Measurements from ENCODE around the gene TIGD3. TPM values are rescaled to one million over a fixed set of nuclear protein-coding genes. Genes with fewer than 3 reads are reported as not detected.

The TIGD3 gene
- total and polyA plus RNA-seq, 4 donors = 0.08 to 0.33 (median 0.17) TPM; not detected in 1

GRCh38 chr11:65388731-65389130, 34.2 kb downstream of the TIGD3 start:
- TF ChIP-seq SP1 (IDR thresholded peaks at IDR 0.05) = no peak
- TF ChIP-seq ZBTB33 (IDR thresholded peaks at IDR 0.05) = no peak
- no peak for TF ChIP-seq HNF4G (IDR thresholded peaks at IDR 0.05)
- Histone ChIP-seq H3K4me1 (ENCODE audit: control insufficient read depth in 4 of 4, insufficient read depth in 4 of 4, low read length in 3 of 4) (peaks cover 0 to 12% (median 5%) of the 10 kb centered on the region in 4 donors), H3K4me3 (ENCODE audit: low read depth in 1 of 3, low read length in 3 of 3) (no peak overlapping the region), H3K27ac (ENCODE audit: low read depth in 1 of 2, low read length in 2 of 2) (no peak overlapping the region), H3K36me3 (ENCODE audit: control insufficient read depth in 4 of 4, insufficient read depth in 3 of 4, low read depth in 1 of 4, low read length in 3 of 4) (peaks cover 0 to 1% (median 0%) of the 10 kb centered on the region in 4 donors), H3K27me3 (ENCODE audit: control insufficient read depth in 4 of 4, insufficient read depth in 4 of 4, low read length in 3 of 4) (no peaks in the 10 kb centered on the region), H3K9me3 (ENCODE audit: control insufficient read depth in 4 of 4, low read length in 3 of 4) (no peaks in the 10 kb centered on the region), H3K9ac (ENCODE audit: low read depth in 1 of 2, low read length in 2 of 2) (no peak overlapping the region)
- WGBS = 95% methylated on average over 4 of the region's 4 CpGs
- DNase-seq (ENCODE audit: low spot score) = no peak

GRCh38 chr11:65389294-65389980, 34.9 kb downstream of the TIGD3 start:
- no peak for TF ChIP-seq RXRA (IDR thresholded peaks at IDR 0.05)
- no peak for TF ChIP-seq CTCF (IDR thresholded peaks at IDR 0.05; ENCODE audit: low read depth, low read length, missing input control)
- 93% methylated on average over 20 of the region's 20 CpGs for WGBS
- peaks cover 0 to 12% (median 5%) of the 10 kb centered on the region in 4 donors for H3K4me1 ChIP-seq (ENCODE audit: control insufficient read depth in 4 of 4, insufficient read depth in 4 of 4, low read length in 3 of 4)
- H3K4me3 ChIP-seq (ENCODE audit: low read depth in 1 of 3, low read length in 3 of 3) = no peak overlapping the region
- H3K27ac ChIP-seq (ENCODE audit: low read depth in 1 of 2, low read length in 2 of 2) = peak overlapping the region in 1 of 2 donors; percentile 60
- no peaks in the 10 kb centered on the region for H3K9me3 ChIP-seq (ENCODE audit: control insufficient read depth in 4 of 4, low read length in 3 of 4)
- no peaks in the 10 kb centered on the region for H3K27me3 ChIP-seq (ENCODE audit: control insufficient read depth in 4 of 4, insufficient read depth in 4 of 4, low read length in 3 of 4)
- no peak for DNase-seq (ENCODE audit: low spot score)
- no peak overlapping the region for H3K9ac ChIP-seq (ENCODE audit: low read depth in 1 of 2, low read length in 2 of 2)
- H3K36me3 ChIP-seq (ENCODE audit: control insufficient read depth in 4 of 4, insufficient read depth in 3 of 4, low read depth in 1 of 4, low read length in 3 of 4) = peaks cover 0 to 3% (median 0%) of the 10 kb centered on the region in 4 donors

GRCh38 chr11:65390099-65390941, 35.8 kb downstream of the TIGD3 start:
- DNase-seq (ENCODE audit: low spot score) = no peak
- H3K27me3 ChIP-seq (ENCODE audit: control insufficient read depth in 4 of 4, insufficient read depth in 4 of 4, low read length in 3 of 4) = no peaks in the 10 kb centered on the region
- H3K27ac ChIP-seq (ENCODE audit: low read depth in 1 of 2, low read length in 2 of 2) = peak overlapping the region; percentile 59 to 60
- H3K9me3 ChIP-seq (ENCODE audit: control insufficient read depth in 4 of 4, low read length in 3 of 4) = no peaks in the 10 kb centered on the region
- no peak overlapping the region for H3K9ac ChIP-seq (ENCODE audit: low read depth in 1 of 2, low read length in 2 of 2)
- H3K4me3 ChIP-seq (ENCODE audit: low read depth in 1 of 3, low read length in 3 of 3) = no peak overlapping the region
- 74% methylated on average over 21 of the region's 21 CpGs for WGBS
- TF ChIP-seq ZBTB33 (IDR thresholded peaks at IDR 0.05) = no peak
- TF ChIP-seq EGR1 (IDR thresholded peaks at IDR 0.05; ENCODE audit: low read depth in 2 of 2) = no peak
- no peak for TF ChIP-seq RAD21 (IDR thresholded peaks at IDR 0.05)
- TF ChIP-seq FOXA1 (IDR thresholded peaks at IDR 0.05) = no peak
- no peak for TF ChIP-seq GABPA (IDR thresholded peaks at IDR 0.05 in 1 of 2, conservative IDR thresholded peaks at IDR 0.05 in 1 of 2)
- TF ChIP-seq SP1 (IDR thresholded peaks at IDR 0.05) = no peak
- TF ChIP-seq CTCF (IDR thresholded peaks at IDR 0.05; ENCODE audit: low read depth, low read length, missing input control) = no peak
- no peak for TF ChIP-seq ATF3 (IDR thresholded peaks at IDR 0.05)
- no peak for TF ChIP-seq HNF4G (IDR thresholded peaks at IDR 0.05)
- TF ChIP-seq RXRA (IDR thresholded peaks at IDR 0.05) = no peak
- peaks cover 0 to 6% (median 0%) of the 10 kb centered on the region in 4 donors for H3K36me3 ChIP-seq (ENCODE audit: control insufficient read depth in 4 of 4, insufficient read depth in 3 of 4, low read depth in 1 of 4, low read length in 3 of 4)
- H3K4me1 ChIP-seq (ENCODE audit: control insufficient read depth in 4 of 4, insufficient read depth in 4 of 4, low read length in 3 of 4) = peaks cover 0 to 12% (median 5%) of the 10 kb centered on the region in 4 donors

Data from liver (tissue), 9 donors.